ENCODE measurements around the gene QRICH1. TPM values are rescaled to one million over a fixed set of nuclear protein-coding genes. Genes with fewer than 3 reads are reported as not detected.

Gene QRICH1
- total RNA-seq, 1 donor from 2014 or later, result 53.6 TPM

DNA sequence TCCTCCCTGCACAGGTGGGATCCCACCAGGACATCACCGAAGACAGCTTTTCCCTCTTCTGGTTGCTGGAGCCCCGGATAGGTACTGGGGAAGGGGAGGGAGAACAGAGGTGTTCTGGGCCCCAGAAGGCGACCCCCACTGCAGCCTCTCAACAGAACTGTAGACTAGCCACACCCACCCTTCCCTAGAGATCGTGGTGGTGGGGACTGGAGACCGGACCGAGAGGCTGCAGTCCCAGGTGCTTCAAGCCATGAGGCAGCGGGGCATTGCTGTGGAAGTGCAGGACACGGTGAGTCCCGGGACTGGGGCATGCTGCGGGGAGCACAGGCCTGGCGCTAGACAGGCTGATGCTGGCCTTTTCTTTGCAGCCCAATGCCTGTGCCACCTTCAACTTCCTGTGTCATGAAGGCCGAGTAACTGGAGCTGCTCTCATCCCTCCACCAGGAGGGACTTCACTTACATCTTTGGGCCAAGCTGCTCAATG is 71.1 kb downstream of the QRICH1 start:
- H3K4me3 ChIP-seq (ENCODE audit: low read depth, low read length), result peak overlapping the region; percentile 92
- no peak for DNase-seq (ENCODE audit: low read depth)
- TF ChIP-seq CTCF (conservative IDR thresholded peaks at IDR 0.05; ENCODE audit: low read depth, low read length), result no peak

DNA sequence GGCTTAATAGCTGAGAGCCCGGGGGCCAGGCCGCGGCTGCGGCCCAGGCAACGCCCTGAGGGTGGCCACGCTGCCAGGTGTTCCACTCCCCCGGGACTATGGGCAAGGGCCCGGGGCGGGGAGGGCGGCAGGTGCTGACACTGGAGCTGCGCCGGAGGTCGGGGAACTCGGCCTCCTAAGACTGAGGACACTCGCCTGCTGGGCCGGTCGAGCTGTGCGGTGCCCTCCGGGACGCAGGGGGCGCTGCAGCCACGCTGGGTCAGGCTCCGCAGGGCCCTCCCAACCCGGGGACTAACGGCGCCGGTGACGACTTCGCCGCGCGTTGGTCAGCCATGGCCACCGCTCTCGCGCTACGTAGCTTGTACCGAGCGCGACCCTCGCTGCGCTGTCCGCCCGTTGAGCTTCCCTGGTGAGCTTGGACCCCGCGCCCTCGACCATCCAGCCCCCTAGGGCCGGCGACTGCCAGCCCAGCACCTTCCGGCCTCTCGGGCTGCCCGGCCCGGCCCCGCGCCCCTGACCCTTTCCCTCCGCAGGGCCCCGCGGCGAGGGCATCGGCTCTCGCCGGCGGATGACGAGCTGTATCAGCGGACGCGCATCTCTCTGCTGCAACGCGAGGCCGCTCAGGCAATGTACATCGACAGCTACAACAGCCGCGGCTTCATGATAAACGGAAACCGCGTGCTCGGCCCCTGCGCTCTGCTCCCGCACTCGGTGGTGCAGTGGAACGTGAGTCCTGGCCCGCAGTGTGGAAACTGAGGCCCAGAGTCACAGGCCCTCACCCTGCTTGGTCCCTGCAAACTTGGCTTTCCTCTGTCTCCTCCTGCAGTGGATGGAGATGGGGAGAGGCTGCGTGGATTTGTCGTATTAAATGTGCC is 71.8 kb downstream of the QRICH1 start, which contains the start of gene NDUFAF3:
Gene NDUFAF3, plus strand, starts transcription at position 309 of the 875 bp plus-strand sequence. Its CDS starts 24 bp downstream, at position 333.
- peak; percentile 78 for TF ChIP-seq CTCF (conservative IDR thresholded peaks at IDR 0.05; ENCODE audit: low read depth, low read length)
- peak within 1 kb of the TSS; percentile 92 for H3K4me3 ChIP-seq (ENCODE audit: low read depth, low read length)

DNA sequence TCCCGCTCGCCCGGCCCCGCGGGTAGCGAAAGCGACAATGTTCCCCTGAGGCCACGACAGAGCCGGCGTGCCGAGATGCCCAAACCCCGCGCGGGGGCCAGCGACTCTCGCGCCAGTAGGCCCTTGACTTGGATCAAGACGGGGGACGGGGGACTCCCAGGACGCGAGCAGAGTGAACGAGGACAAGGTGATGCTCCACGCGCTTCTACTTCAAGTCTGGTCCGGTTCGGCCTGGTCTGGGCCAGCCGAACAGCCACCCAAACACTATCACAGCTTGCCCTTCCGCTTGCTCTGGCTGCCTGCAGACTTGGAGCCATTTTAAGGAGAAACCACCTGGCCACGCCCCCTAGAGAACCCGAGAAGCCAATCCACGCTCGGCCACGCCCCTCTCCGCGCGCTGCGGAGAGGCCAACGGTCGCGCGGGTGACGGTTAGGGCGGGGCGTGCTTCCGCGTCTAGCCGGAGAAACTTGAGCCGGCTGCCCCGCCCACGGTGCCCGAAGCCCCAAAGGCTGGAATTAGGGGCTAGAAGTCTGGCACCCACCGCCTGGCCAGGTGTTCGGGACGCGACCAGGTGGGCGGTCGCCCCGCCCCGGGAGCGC is 72.6 kb downstream of the QRICH1 start:
- TF ChIP-seq CTCF (conservative IDR thresholded peaks at IDR 0.05; ENCODE audit: low read depth, low read length), result no peak
- DNase-seq (ENCODE audit: low read depth), result peak; percentile 72
- peak overlapping the region; percentile 92 for H3K4me3 ChIP-seq (ENCODE audit: low read depth, low read length)

More for the DNA sequence above, 71.8 kb downstream of the QRICH1 start, which contains the start of gene NDUFAF3:
- peak; percentile 52 for DNase-seq (ENCODE audit: low read depth)

- TF ChIP-seq CTCF (conservative IDR thresholded peaks at IDR 0.05; ENCODE audit: low read depth, low read length), result no peak
- no peak for DNase-seq (ENCODE audit: low read depth)
These were observed 73.3 kb downstream of the QRICH1 start for GRCh38 chr3:49020330-49021212.

GRCh38 chr3:49019941-49020329 is 73.9 kb downstream of the QRICH1 start:
- no peak for TF ChIP-seq CTCF (conservative IDR thresholded peaks at IDR 0.05; ENCODE audit: low read depth, low read length)
- no peak for DNase-seq (ENCODE audit: low read depth)
- H3K4me3 ChIP-seq (ENCODE audit: low read depth, low read length), result peak overlapping the region; percentile 92

More at GRCh38 chr3:49020330-49021212, 73.3 kb downstream of the QRICH1 start:
- H3K4me3 ChIP-seq (ENCODE audit: low read depth, low read length), result peak overlapping the region; percentile 92

GRCh38 chr3:49018707-49019006 is 75.2 kb downstream of the QRICH1 start:
- DNase-seq (ENCODE audit: low read depth), result no peak
- peak overlapping the region; percentile 89 for H3K4me3 ChIP-seq (ENCODE audit: low read depth, low read length)
- no peak for TF ChIP-seq CTCF (conservative IDR thresholded peaks at IDR 0.05; ENCODE audit: low read depth, low read length)
